NCI-H2081 (cell line): Measurements from ENCODE around the gene STIM2.
"Not testable (repeated sequence)": the region's sequence is repeated elsewhere in the genome, so short reads cannot be mapped to it uniquely, and the experiment has no call there.

ENCODE experiments used
- DNase-seq, 2 experiments: peaks; one replicate each; lab custom pipeline; 2025; lab: John Stamatoyannopoulos, UW

STIM2 gene

DNA sequence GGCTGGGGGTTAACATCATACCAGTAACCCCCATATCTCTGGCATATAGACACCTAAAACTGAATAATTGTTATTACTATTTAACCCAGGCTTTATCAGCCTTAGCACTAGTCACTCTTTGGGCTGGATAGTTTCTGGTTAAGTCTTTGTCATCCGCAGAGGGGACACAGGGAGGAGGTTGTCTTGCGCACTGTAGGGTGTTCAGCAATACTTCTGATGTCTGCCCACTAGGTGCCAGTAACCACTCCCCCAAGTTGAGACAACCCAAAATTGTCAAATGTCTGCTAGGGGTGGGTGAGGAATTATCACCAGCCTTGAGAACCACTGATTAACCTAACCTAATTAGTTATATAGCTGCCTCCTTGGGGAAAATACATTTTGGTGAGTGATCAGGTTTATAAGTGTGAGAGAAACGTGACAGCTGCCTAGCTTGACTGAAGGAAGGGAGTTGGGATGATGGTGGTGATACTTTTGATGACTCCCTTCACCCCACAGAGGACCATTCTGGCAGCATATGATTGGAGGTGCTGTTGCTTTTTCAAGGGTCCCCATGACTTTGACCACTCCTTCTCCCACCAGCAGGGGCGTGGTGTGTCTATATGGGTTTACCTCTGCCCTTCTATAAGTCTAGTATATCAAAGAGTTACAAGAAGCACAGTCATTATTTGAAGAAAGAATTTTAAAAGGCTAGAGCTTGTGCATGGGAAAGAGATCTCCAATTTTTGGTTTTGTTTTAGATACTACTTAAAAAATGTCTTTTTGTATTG, 140.9 kb downstream of the STIM2 start:
- DNase-seq: no peak

DNA sequence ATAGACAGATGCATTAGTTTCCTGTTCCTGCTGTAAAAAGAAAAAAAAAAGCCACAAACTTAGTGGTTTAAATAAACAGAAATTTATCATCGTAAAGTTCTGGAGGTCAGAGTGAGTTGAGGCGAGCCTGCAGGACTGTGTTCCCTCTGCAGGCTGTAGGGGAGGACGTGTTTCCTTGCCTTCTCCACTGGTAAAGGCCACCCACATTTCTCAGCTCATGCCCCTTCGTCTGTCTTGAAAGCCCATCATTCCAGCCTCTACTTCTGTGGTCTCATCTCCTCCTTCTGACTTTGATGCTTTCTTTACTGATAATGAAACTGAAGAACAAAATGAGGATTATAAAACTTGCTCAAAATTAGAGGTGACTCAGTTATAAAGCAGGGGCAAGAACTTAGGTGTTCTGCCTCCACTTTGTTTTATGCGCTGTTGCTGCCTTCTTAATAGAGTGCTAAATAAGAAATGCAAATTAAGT, 143.0 kb downstream of the STIM2 start:
- no peak for DNase-seq

DNA sequence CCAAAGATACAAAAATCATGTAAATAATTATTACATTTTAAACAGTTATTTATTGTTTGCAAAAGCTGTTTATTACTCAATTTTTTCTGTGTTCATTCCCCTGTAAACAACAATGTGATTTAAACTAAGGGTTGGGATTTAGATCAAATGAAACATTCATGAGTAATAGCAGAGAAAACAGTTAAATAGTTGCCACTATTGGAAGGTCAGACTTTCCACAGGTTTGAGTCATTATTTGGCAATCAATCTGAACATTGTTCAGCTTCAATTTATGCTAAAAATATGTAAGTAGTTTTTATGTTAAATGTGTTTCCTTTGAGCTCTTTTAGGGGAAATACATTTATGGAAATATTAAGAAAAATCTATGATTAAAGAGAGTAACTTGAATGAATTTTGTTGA, 144.9 kb downstream of the STIM2 start:
- no peak for DNase-seq

DNA sequence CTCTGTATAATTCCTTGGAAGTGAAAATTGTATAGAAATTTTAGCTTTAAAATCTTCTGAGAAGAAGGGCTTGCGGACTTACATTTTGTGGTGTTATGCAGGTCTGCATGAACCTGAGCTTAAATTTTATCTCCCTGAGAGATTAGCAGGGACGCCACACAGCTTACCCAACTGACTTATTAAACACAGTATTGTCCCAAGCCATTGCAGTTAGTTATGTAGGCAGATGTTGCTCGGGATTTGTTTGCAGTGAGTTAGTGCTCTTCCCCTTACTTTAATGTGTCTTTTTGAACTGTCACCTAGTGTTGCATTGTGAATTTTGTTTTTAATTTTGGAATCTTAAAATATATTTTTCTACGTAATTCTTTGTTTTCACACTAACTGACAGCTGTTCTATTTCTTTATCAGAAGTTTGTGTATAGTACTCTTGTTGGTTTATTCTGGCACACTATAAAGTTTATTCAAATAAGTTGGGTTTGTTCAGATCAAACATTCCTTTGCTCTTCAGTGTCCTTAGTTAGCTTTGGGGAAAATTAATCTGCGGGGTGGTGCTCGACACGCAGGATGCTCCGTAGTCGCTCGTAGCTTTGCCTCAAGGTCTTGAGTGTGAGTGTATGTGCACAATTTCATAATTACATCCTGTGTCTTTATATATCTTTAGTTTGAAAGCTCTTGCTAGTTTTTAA, 145.4 kb downstream of the STIM2 start:
- DNase-seq: no peak

DNA sequence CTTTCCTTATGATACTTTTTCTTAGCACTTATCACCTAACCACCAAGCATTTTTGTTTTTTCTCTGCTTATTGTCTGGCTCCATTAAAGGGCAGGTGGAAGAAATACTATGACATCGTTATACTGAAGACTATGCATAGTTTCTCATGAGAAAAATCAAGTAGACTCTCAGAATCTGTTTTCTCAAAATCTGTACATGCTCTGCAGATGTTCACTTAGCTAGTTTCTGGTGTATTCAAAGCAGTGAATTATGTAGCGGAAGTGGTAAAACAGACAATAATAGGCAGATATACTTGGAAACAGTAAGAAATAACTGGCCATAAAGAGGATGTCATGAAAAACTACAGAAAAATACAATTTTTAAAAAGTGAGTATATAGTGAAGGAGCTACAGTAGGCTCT, 146.0 kb downstream of the STIM2 start:
- no peak for DNase-seq

DNA sequence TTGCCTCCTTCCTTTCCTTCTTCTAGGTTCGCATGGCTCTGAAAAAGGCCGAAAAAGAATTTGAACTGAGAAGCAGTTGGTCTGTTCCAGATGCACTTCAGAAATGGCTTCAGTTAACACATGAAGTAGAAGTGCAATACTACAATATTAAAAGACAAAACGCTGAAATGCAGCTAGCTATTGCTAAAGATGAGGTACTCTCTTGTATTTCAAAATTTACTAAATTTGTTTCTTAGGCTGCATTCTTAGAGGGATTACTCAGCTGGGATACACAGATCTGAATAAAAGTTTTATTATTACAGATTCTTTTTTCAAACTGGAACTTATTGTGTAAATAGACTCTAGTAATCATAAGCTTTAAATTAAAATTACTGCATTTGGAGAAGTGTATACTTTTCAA, 146.9 kb downstream of the STIM2 start:
- DNase-seq: no peak

DNA sequence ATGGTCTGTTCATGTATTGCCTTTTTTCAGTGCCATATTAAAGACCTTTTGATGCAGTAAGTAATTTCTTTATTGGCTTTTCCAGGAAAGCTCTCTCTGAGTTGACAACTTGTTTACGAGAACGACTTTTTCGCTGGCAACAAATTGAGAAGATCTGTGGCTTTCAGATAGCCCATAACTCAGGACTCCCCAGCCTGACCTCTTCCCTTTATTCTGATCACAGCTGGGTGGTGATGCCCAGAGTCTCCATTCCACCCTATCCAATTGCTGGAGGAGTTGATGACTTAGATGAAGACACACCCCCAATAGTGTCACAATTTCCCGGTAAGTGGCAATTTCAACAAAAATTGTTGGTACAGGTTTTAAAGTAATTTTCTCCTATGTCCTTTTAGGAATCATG, 148.0 kb downstream of the STIM2 start:
- no peak for DNase-seq

DNA sequence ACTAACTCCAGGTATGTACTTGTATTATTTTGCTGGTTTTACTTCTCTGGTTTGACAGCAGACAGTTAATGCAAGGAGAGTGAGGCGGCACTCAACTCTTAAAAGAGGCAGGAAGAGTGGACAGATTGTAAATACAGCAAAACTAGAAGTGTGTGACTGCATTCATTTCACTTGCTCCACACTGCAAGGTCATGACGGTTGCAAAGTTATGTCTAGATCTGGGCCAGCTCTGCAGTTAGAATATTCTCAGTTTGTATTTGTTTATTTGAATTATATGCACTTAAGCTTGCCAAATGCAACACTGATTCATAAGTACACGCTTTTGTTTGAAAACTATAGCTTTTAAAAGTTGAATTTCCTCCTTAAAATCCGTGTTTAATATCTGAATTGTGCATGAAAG, 148.9 kb downstream of the STIM2 start:
- no peak for DNase-seq

DNA sequence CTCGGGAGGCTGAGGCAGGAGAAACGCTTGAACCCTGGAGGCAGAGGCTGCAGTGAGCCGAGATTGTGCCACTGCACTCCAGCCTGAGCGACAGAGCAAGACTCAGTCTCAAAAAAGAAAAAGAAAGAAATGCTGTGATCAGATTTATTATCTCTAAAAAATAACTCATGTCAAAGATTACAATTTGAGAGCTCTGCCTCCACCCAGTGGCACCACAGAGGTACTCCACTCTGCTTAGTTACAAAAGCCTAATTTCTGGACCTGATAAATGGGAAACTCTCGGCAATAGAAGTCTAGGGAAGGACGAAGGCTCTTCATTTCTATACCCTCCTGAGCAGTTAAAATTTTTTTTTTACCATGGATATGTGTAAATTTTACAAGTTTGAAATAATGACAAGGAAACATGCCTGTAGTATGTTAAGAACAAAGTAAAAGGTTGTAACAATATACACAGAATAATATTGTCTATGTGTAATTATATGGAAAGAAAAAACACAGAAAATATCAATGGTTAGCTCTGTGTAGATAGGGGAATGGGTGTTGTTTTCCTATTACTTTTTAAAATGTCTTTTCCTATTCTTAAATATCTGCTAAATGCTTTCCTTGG, 149.8 kb downstream of the STIM2 start:
- peak; percentile 42 to 51 for DNase-seq

DNA sequence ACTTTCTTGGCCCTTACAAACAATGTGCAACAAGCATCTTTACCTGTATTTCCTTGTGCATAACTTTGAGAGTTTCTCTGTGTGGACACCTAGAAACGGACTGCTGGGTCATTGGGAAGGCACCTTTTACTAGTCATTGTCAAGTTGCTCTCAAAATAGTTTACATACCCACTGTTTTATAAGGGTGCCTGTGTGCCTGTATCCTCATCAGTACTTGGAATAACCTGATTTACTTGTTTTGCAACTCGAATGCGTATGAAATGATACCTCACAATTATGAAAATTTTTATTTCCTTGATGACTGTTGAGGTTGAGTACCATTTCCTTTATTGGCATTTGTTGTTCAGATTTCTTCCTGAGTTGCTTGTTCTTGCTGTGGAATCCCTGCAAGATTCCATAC, 150.8 kb downstream of the STIM2 start:
- DNase-seq: no peak

DNA sequence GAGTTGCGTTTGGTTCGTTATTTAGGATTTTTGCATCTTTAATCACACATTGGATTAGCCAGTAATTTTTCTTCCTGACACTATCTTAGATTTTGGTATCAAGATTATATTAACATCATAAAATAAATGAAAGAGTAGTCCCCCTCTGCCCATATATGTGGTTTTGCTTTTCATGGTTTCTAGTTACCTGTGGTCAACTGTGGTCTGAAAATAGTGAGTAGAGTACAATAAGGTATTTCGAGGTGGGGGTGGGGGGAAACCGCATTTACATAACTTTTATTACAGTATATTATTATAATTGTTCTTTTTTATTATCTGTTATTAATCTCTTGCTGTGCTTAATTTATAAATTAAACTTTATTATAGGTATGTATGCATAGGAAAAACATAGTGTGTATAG, 152.4 kb downstream of the STIM2 start:
- no peak for DNase-seq

DNA sequence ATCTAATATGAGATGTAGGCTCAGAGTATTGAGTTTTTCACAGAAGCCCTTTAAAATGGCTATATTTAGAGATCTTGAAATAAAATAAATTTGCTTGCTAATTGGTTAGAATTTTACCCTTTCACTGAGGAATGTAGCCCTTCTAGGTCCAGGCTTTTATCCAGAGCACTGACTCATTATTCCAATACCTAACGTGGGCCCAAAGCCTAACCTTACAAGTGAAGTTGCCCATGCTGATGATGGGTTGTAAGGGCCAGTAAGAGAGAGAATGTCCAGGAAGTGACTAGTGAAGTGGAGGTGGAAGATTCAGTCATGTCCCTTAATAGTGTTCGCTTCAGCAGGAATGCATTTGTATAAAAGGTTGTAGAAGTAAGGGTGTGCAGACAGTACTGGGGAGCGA, 155.9 kb downstream of the STIM2 start:
- DNase-seq: no peak

DNA sequence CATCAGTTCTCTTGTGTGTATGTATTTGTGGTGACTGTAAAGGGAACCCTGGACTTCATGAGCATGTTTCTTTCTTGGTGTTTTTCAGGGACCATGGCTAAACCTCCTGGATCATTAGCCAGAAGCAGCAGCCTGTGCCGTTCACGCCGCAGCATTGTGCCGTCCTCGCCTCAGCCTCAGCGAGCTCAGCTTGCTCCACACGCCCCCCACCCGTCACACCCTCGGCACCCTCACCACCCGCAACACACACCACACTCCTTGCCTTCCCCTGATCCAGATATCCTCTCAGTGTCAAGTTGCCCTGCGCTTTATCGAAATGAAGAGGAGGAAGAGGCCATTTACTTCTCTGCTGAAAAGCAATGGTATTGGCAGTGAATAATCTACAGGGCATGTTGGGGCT, 157.0 kb downstream of the STIM2 start:
- no peak for DNase-seq

DNA sequence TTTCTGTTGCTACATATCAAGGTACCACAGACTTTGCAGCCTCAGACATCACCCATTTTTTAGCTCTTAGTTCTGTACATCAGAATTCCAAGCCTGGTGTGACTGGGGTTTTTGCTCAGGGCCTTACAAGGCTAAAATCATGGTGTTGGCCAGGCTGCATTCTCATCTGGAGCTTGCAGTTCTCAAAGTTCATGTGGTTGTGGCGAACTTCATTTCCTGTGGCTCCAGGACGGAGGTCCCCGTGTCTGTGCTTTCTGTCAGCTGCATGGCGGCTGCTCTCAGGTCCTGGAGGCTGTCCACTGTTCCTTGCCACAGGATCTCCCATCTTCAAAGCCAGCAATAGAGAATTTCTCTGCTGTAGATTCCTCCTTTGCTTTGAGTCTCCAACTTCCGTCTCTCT, 157.4 kb downstream of the STIM2 start:
- DNase-seq: no peak

DNA sequence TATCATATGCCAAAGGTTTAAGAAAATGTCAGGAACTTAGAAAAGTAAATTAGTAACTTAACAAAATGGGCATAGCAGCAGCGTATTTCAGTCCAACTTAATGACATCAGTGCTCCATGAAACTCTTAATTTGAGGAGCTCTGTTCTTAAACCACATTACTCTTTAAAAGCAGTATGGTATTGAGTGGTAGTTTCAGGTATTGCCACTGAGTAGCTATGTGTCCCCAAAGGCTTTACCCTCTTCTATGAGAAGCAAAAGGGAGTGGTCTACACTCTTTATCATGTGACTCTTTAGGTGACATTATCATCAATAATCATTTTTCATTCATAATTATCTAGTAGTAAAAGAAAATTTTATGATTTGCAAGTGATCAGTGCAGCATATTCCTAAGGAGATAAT, 158.3 kb downstream of the STIM2 start:
- DNase-seq: no peak

DNA sequence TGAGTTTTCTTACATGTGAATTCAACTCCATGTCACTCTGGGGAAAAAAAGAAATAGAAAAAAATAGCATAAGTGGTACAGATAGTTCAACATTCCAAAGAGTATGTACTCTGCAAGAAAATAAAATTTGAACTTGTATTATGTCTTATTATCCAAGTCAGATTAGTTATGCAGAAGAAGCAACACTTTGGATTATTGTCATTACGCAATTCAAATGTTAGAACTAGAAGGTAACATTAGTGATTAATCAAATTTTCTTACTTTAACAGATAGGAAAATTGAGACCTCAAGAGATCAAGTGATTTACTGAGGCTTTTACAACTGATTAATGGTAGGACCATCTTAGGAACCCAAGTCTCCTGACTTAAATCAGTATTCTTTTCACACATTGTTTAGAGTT, 159.1 kb downstream of the STIM2 start:
- DNase-seq: no peak

DNA sequence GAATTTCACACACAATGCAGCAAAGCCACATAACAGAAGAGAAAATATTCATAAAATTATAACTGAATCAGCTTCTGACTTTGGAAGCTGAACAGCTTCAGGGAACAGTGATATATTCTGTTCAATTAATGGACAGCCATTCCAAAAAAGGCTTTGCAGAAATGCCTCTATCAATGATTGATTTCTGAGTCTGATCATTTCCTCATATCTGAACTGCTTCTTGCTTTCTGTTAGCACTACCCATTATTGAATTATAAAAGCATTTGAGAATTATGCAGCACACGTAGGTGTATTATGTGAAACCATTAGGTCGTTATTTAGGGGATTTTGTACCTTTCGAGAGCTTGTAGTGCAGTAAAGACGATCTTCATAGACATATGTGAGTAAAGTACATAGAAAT, 159.6 kb downstream of the STIM2 start:
- no peak for DNase-seq

DNA sequence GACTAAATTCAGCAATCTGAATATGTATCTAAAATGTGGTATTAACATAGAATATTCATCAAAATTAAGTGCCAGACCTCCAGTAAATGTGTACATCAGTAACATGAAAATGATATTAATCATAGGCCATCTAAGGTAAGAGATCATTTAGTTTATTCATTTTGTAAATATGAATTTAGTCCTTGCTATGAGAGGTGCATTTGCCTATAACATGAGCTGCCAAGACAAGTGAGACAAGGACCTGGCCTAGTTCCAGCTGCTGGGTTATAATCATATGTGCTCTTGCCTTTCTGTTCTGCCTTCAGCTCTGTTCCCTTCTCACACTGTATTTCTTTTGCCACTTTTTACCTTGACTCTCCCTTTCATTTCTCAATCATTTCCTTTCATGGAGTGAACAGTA, 160.0 kb downstream of the STIM2 start:
- no peak for DNase-seq

DNA sequence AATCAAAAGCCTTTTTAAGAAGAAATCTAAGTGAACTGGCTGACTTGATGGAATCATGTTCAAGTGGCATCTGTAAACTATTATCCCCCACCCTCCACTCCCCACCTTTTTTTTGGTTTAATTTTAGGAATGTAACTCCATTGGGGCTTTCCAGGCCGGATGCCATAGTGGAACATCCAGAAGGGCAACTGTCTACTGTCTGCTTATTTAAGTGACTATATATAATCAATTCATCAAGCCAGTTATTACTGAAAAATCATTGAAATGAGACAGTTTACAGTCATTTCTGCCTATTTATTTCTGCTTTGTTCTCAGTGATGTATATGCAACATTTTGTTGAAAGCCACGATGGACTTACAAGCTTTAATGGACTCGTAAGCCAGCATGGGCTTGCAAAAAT, 162.3 kb downstream of the STIM2 start:
- no peak for DNase-seq

DNA sequence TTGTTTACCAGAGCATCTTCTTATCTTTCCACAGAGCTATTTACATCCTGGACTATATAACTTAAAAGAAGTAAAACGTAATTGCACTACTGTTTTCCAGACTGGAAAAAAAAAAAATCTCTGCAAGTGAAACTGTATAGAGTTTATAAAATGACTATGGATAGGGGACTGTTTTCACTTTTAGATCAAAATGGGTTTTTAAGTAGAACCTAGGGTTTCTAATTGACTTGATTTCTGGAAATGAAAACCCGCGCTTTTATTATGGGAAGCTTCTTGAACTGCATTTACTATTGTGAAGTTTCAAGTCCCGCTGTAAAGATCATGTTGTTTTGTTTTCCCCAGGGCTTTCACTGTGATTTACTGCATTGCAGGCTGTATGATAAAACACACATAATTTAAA, 162.7 kb downstream of the STIM2 start:
- DNase-seq: no peak

DNA sequence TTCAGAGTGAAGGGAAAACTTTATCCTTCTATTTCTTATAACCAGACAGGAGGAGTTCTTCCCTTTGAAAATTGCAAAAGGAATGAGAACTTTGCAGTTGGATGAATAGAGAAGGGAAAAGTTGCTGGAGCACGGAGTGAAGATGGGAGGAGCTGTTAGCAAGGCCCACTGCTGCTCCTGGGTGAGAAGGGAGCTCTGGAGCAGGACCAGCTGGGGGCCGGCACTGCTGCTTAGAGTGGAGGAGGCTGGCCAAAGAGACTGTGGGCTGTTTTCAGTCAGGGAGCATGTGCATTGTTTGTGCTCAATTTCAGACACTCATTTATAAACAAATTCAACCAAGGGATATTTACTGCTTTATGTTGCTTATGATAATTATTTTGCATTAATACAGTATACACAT, 164.2 kb downstream of the STIM2 start:
- no peak for DNase-seq

DNA sequence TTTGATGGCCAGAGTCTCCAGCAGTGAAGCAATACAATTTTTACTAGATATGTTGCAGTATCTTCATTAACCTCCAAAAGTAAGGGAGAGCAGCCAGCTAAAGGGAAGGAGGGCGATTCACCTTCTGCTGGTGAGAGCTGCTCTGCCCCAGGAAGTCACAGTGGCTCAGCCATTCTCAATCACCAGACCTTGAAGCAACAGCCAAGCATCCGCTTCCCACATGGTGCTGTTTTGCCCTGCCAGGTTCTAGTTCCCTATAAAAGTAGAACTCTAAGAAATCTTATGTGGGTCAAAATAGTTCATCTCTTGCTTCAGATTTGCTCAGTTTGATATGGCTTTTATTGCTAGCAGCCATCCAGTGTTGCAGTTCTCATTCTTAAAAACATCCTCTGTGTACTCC, 166.8 kb downstream of the STIM2 start:
- no peak for DNase-seq

DNA sequence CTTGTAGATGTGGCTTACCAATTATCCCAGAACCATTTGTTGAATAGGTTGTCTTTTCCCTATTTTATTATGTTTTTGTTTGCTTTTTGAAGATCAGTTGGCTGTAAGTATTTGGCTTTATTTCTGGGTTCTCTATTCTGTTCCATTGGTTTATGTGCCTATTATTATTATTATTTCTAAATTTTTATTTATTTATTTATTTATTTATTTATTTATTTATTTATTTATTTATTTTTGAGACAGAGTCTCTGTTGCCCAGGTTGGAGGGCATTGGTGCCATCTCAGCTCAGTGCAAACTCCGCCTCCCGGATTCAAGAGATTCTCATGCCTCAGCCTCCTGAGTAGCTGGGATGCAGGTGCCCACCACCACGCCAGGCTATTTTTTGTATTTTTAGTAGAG, 174.5 kb downstream of the STIM2 start:
- not testable (repeated sequence) for DNase-seq
